ENCODE measurements around the gene SLC22A23. TPM values are rescaled to one million over a fixed set of nuclear protein-coding genes. Genes with fewer than 3 reads are reported as not detected.
A peak's percentile ranks its signal among the peaks of the same experiment; 100 is the strongest.

SLC22A23 gene
- total RNA-seq, 1 donor from 2014 or later = 27.8 TPM

DNA sequence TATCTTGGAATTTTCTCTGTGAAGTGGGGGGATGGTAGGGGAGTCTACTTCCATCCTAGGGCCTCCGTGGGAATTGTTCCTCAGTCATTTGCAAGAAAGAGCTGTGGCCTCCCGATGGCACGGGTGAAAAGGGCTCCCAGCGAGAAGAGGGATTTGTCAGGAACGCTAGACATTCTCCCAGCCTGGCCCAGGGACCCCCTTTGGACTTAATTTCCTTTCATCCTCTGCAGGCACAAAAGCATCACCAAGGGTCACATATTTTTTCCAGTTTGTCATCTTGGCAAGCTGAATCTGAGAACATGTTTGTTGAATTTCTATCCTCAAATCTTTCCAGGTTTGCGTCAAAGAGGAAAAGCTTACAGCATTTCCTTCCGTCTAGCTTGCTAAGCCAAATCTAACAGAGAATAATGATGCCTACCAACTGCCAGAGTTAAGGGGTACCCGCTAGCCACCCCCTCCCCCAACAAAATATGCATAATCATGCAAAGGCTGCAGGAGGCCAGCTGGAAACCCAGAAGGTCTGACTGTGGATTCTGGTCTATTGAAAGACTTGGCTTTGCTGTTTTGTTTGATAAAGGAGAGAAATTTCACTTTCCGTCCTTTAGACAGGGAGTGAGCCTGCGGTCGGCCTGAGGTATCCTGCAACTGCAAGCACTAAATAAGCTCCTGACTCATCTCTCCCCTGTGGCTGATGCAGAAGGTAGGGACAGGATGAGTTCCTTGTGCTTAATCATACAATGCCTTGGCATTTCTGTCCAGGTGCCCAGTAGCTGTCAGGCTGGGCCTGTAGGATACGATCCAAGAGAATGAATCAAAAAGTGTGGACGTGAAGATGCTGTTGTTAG, 175.0 kb downstream of the SLC22A23 start:
- no peak overlapping the region for H3K4me3 ChIP-seq
- H3K27me3 ChIP-seq (ENCODE audit: low read depth) = no peaks in the 10 kb centered on the region
- DNase-seq (no peak), ATAC-seq (peak in 1 of 2 donors; percentile 13)
- H3K4me1 ChIP-seq = peaks cover 20% of the 10 kb centered on the region
- no peaks in the 10 kb centered on the region for H3K9me3 ChIP-seq
- intact Hi-C loops (cut with DNase I) = no loop called here
- TF ChIP-seq CTCF (IDR thresholded peaks at IDR 0.05) = no peak
- peaks cover 18% of the 10 kb centered on the region for H3K36me3 ChIP-seq
- peak overlapping the region; percentile 60 for H3K27ac ChIP-seq

- Histone ChIP-seq H3K27me3 (ENCODE audit: low read depth) (no peaks in the 10 kb centered on the region), H3K4me3 (no peak overlapping the region), H3K27ac (peak overlapping the region; percentile 60), H3K4me1 (peaks cover 20% of the 10 kb centered on the region), H3K36me3 (peaks cover 16% of the 10 kb centered on the region), H3K9me3 (no peaks in the 10 kb centered on the region)
- ATAC-seq = no peak
- peak; percentile 35 for DNase-seq
- TF ChIP-seq CTCF (IDR thresholded peaks at IDR 0.05) = no peak
- intact Hi-C loops (cut with DNase I) = no loop called here
Measured at GRCh38 chr6:3280866-3281465, 175.9 kb downstream of the SLC22A23 start.

- Histone ChIP-seq H3K4me1 (peaks cover 20% of the 10 kb centered on the region), H3K27me3 (ENCODE audit: low read depth) (no peaks in the 10 kb centered on the region), H3K36me3 (peaks cover 9% of the 10 kb centered on the region), H3K9me3 (no peaks in the 10 kb centered on the region), H3K4me3 (no peak overlapping the region), H3K27ac (no peak overlapping the region)
- intact Hi-C loops (cut with DNase I) = no loop called here
- no peak for TF ChIP-seq CTCF (IDR thresholded peaks at IDR 0.05)
- ATAC-seq (no peak), DNase-seq (peak; percentile 36)
Measured at GRCh38 chr6:3280091-3280490, 176.8 kb downstream of the SLC22A23 start.

GRCh38 chr6:3278691-3279090, 178.2 kb downstream of the SLC22A23 start:
- peaks cover 12% of the 10 kb centered on the region for H3K36me3 ChIP-seq
- TF ChIP-seq CTCF (IDR thresholded peaks at IDR 0.05) = no peak
- ATAC-seq (no peak), DNase-seq (no peak)
- no peak overlapping the region for H3K27ac ChIP-seq
- intact Hi-C loops (cut with DNase I) = loop anchor here (5.0 kb wide), 1 partner anchor 459 kb away; no protein-coding TSS in a partner anchor
- no peaks in the 10 kb centered on the region for H3K9me3 ChIP-seq
- no peaks in the 10 kb centered on the region for H3K27me3 ChIP-seq (ENCODE audit: low read depth)
- H3K4me3 ChIP-seq = no peak overlapping the region
- peaks cover 20% of the 10 kb centered on the region for H3K4me1 ChIP-seq

GRCh38 chr6:3277851-3278416, 178.9 kb downstream of the SLC22A23 start:
- TF ChIP-seq CTCF (IDR thresholded peaks at IDR 0.05) = no peak
- DNase-seq = no peak

More at GRCh38 chr6:3277851-3278416, 178.9 kb downstream of the SLC22A23 start:
- peaks cover 18% of the 10 kb centered on the region for H3K4me1 ChIP-seq
- peaks cover 16% of the 10 kb centered on the region for H3K36me3 ChIP-seq
- no peaks in the 10 kb centered on the region for H3K27me3 ChIP-seq (ENCODE audit: low read depth)
- intact Hi-C loops (cut with DNase I) = loop anchor here (5.0 kb wide), 1 partner anchor 459 kb away; no protein-coding TSS in a partner anchor
- no peak overlapping the region for H3K4me3 ChIP-seq
- ATAC-seq = no peak
- H3K9me3 ChIP-seq = no peaks in the 10 kb centered on the region
- H3K27ac ChIP-seq = no peak overlapping the region
